GM18508 (cell line): Measurements from ENCODE around the gene DIS3L2.

Experiments used
- ATAC-seq: cut with Tn5 transposase; IDR thresholded peaks from one replicate; pipeline ENCODE4 v1.9.1; 2021; ENCODE audit warnings: moderate number of reproducible peaks; ENCODE audit not compliant: insufficient read depth, unreplicated experiment

DIS3L2 gene, protein sequence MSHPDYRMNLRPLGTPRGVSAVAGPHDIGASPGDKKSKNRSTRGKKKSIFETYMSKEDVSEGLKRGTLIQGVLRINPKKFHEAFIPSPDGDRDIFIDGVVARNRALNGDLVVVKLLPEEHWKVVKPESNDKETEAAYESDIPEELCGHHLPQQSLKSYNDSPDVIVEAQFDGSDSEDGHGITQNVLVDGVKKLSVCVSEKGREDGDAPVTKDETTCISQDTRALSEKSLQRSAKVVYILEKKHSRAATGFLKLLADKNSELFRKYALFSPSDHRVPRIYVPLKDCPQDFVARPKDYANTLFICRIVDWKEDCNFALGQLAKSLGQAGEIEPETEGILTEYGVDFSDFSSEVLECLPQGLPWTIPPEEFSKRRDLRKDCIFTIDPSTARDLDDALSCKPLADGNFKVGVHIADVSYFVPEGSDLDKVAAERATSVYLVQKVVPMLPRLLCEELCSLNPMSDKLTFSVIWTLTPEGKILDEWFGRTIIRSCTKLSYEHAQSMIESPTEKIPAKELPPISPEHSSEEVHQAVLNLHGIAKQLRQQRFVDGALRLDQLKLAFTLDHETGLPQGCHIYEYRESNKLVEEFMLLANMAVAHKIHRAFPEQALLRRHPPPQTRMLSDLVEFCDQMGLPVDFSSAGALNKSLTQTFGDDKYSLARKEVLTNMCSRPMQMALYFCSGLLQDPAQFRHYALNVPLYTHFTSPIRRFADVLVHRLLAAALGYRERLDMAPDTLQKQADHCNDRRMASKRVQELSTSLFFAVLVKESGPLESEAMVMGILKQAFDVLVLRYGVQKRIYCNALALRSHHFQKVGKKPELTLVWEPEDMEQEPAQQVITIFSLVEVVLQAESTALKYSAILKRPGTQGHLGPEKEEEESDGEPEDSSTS

DNA sequence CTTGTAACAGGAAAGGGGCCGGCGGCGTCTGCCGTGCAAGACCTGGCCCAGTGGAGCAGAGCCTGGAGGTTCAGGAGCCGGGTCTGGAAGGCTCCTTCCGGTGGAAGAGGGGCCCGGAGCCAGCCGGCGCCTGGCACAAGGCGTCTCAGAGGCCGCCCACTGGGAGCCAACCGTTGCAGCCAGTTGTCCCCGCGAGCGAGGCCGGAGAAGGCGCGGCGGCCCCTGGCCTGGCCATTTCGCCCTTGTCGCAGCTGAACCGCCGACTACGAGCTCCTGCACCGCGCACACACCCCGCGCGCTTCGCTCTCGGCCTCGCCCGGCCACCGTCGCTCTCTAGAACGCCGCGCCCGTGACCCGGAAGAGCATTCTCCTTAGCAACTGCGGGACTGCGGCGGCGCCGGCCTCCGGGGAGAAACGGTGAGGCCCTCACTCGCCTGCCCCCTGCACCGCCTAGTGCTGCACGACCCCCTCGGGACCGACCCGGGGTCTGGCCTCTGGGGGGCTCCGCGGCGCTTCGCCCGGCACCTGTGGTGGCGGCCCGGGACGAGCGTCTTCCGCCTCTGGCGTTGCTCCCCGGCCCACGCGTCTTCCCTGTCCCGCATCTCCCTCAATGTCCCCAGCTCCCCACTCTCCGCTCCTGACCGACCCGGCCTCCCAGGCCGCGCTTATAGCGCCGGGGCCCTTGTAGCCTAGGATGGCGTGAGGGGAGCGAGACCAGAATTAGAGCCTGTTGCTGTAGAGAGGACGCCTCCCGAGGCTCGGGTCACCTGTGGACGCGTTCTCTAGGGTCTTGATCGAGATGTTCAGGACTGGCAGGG, at the start of gene DIS3L2:
Gene DIS3L2 (plus strand): TSS at position 365 of the 818 bp plus-strand sequence. CDS start 53,215 bp downstream, outside the sequence.
- peak; percentile 59 for ATAC-seq

DNA sequence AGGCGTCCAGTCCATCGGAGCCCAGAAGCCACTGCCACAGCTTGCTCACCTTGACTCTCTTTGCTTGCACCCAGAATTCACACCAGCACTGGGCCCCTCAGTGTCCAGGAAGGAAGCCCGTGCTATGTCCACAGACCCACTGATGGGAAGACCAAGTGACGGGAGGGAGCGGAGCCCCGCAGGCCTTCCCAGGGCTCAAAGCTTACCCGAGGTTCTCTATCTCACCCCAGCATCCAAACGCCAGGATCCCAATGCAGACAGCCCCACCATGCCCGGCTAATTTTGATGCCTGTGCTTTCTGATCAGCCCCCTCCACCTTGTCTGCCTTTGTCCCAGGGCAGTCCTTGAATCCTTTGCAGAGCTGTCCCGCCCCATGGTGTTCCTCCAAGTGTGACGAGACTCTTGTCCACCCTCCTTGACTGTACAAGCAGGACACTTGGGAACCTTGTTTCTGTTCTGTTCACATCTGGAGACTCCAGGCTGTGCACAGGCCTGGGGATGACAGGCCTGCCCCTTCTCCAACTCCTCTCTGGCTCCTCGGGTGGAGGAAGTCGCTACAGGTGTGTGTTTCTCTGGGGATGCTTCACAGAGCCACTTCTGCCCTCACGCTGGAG, 47.3 kb upstream of the DIS3L2 start:
- ATAC-seq = no peak

DNA sequence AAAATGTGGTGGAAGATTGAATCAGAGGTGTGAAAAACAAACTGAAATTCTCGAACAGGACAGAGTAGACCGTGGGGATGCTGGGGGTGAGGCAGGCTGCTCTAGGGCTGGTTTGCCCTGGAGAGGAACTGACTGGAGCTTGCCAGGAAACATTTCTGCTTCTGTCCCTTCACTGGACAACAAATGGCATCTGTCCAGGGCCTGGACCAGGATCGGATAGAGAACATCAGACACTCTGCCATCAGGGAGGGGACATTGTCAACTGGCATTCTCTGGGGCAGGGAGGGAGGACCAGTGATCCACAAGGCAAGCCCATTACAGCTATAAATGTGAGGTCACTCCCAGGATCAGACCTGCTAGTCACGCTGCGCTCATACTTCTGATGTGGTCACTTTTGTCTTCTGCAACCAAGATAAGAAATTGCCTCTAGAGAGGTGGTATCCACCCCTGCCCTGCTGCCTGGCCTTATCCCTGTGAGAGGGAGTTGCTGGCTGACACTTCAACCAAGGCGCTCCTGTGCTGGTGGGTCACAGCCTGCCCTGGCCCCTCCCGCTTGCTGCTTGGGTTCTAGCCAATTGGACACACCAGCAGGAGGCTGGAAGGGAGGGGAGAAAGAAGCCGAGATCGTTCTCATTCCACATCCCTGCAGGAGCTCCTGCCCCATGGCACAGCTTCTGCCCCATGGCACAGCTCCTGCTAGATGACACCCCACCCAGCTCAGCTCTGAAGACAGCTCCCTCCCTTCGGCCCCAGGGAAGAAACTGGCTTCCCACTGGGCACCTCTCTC, 44.0 kb upstream of the DIS3L2 start:
- ATAC-seq = no peak

DNA sequence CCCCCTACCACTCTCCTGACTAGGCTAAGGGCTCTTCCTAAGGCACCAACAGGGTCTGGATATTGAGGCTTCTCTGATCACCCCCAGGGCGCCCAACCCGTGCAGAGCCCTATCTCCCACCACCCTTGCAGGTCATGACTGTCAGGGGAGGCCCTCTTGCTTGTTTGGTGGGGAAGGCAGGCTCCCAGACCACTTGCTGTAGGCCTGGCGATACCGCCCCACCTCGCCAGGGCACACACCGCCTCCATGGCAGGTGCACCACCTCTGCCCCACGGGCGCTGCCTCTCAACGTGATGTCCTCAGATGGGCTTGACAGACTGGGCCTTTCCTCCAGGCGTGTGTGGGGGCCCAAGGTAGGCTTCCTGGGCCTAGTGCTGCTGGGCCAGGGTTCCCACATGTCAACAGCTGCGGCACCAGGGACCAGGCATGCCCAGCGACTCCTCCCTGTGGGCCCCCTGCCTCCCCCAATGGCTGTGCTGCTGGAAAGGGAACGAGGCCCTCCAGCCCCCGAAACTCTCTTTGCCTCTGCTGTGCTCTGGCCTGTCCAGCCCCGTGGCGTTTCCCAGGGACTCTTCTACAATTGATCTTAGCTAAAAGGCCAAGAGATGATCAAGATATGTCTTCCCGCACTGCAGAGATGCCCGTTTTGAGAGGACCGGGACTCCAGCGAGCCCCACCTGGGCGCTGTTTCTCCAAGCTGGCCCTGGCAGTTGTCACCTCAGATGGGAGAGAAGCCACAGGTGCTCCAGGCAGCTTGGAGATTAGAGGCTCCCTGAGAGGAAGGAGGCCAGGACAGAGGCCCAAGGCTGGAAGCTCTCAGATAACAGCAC, 42.8 kb upstream of the DIS3L2 start:
- no peak for ATAC-seq

DNA sequence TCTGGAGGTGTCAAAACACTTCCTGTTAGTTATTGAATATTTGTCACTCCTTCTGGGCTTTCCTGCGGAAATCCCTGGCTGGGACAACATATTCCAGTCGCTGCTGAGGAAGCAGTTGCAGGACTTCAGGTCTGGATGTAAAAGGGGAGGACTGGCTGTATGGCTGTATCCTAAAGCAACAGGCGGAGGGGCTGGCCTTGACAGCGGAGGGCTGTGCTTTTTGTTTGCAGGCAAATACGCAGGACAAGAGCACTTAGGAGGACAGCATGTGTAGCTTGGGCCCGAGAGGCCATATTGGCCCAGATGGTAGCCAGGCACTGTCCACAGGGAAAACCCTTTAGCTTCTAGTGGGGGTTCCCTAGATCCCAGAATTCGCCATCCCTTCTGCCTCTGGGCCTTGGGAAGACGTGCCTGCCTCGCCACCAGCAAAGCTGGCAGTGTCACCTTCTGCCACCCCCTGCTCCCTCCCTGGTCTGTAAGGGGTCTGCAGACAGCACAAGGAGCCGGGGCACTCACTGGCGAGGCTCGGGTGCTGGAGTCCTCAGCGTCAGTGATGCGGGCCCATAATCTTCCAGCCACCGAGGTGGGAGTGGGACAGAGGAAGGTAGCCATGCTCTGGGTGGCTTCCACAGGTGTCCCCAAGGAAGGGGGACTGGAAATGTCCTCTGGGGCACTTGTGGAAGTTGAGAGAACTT, 42.0 kb upstream of the DIS3L2 start:
- no peak for ATAC-seq

DNA sequence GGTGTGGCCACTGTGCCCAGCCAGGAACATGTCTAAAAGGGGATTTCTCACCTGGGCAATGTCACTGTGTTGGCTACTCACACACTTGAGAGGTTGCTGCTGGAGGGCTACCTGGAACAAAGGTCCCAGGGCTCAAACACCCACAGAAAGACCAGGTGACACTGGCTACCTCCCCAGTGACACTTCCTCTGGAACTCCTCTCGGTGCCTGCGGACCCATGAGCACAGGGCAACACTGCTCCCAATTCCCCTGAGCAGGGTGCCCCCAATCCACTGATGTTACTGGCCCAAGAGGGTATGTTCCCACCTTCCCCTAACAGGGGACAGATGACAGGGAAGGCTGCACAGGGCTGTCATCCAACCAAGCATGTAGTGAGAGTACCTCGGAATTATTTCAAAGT, 41.1 kb upstream of the DIS3L2 start:
- ATAC-seq = no peak

DNA sequence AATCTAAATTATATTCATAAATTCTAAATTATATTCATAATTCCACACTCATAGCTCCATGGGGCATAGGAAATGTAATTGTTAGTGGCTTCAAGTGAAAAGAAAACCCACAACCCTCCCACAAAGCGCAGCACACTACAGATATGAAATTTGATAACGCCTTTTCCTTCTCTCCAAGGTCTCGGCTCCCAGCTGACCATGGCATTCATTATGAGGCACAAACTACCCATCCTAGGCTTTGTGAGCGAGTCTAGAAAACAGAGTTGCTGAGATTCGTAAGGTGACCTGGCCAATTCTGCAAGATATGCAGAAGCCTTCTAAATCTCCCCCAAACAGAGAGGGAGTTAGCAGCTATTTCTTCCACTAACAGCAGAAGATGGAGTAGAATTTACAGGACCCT, 40.7 kb upstream of the DIS3L2 start:
- no peak for ATAC-seq

DNA sequence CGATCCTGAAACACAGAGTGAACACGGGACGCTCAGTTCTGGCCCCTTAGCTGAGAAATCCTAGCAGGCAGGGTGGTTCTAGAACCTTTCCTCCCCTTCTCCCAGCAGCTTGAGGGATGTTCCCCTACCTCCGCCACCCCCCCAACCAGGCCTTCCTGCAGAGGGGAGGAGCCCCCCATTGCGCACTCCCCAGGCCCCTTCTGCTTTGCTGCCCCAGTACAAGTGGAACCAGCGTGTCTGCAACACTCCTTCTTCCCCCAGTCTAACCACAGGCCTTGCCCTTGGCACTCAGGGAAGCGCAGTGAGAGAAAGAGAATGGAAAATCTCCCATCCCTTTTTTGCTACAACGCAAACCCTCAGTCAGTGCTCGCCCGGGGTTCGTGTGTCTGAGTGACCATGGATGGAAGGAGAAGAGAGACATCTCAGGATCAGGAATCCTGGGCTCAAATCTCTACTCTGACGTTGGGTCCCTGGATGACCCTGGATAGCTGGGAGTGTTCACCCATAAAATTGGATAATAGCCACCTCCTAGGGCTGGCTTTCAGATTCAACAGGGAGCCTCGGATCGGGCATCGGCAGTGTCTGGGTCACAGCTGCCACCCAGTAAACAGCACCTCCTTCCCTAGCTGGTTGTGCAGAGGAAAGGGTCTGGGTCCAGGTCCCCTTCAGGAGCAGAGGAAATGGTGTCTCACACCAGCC, 39.1 kb upstream of the DIS3L2 start:
- ATAC-seq = no peak

DNA sequence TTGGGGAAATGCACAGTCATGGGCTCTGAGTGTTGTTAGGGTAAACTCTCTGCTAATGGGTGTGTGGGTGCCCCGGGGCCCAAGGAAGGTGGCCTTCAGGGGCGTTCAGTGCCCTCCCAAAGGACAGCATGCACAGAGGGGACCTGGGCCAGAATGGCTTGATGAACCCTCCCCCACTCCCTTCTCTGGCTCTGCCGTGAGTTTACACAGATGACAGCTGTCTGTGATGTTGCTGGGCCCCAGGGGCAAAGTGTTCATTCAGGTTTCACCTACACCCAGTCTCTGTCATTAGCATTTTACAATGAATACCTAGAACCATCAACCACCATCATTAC, 38.5 kb upstream of the DIS3L2 start:
- ATAC-seq = no peak

DNA sequence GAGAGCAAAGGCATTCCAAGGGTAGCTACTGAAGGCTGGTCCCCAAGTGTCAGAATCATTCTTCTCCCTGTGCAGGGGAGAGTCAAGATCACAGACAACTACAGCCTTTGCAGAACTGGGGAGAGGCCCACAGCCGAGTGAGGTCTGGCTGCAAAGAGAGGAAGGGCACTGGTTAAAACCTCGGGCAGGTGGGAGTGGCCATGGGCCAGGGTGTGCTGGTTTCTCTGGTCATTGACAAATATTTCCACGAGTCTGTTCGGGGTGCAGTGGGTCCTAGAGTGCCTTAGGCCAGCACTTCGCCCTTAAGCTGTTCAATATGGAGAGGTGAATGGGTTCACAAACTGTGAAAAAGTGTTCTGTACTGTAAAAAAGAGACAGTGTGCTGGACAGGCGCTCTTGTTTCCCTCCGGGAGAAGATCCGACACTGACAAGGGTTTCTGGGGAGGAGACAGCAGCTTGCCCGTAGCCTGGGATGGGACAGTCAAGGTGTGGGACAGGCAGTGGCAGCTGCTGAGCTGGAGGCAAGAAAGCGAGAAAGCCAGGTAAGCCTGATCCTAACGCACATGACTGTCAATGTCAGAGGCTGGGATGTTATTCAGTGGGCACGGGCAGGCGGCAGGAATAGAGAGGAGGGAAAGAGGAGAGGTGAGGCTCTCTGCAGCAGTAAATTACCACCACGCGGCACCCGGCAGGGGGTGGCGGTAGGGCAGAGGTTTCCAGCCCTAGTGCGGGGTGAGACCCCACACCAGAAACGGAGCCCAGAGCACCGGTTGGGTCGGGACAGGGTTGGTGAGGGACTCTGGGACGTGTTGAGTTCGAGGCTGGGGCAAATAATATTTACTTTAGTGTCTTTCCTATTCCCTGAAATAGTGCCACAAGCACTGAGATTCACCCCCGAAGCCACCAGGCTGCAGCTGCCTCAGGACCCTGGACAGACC, 37.3 kb upstream of the DIS3L2 start:
- ATAC-seq = no peak

DNA sequence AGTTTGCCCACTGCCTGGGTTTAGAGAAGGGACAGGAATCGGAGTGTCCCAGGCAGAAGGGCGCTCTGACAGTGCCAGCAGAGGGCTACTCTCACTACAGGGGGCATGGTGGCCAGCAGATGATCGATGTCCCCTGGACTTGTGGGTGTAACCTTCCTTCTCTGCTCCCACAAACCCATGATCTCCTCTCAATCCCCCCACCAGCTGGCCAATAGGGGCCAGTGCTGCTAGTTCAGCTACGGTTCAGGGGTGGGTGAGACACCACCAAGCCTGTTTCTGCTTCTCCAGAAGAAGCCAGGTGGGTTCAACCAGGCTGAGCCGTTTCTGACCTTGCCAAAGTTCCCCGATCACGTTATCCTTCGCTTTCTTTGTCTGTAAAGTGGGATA, 36.6 kb upstream of the DIS3L2 start:
- ATAC-seq = no peak

DNA sequence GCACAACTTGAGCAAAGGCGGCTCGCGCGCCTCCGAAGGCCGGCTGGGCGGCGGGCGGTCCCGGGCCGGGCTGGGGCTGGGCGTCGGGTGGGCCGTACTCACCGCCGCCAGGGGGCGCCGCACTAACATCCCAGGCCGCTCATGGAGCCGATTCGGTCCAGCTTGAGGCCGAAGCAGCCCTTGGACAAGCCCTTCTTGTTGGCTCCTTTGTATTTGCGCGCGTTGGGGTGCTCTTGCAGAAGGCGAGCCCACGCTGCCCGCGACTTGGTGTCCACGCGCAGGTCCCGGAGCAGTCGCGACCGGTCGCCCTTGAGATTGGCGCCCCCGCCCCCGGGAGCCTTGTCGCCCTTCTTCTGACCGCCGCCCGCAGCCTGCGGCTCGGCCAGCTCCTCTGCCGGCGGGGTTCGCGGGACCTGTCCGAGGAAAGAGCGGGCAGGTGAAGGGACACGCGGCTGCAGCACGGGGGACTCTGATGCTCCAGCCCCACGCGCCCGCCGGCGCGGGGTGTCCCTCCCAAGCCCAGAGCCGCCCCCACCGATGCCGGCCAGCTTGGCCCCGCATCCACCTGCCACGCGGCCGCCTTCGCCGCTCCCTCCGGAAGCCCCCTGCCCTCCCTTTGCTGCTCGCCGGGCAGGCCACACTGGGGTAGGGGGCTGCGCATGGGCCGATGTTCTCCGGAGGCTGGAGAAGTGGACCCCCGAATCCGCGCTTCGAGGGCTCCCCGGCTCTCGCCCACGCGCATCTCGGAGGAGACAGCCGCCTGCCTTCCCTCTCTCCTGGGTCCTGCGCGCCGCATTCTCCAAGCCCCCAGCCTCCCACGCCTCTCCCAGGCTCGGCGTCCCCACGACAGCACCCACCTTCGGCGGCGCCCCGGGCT, 36.0 kb upstream of the DIS3L2 start:
- ATAC-seq = no peak

DNA sequence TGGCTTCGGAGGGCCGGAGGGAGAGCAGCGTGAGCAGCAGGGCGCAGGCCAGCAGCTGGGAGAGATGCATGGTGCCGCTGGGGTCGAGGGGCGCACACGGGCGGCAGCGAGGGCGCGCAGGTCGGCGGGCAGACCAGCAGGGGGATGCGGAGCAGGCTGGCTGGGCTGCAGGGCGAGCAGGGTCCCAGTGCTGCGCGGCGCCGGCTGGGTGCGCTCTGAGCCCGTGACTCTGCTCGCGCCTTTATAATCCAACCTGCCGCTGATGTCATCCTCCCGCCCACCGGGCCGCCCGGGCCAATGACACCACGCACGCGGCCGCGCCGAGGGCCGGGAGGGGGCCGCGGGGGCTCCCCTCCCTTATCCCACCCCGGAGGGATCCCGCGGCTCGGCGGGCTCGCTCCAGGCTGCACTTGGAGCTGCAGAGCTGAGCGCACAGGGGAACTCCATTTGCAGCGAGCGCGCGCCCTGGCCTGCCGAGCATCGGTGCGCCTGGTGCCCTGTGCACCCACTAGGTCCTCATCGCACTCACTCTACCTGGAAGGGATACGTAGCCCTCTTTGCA, 35.3 kb upstream of the DIS3L2 start, which contains the start of gene NPPC:
Gene NPPC (minus strand): TSS at position 217 of the 562 bp plus-strand sequence. CDS start 147 bp downstream, at position 70.
- ATAC-seq = no peak

DNA sequence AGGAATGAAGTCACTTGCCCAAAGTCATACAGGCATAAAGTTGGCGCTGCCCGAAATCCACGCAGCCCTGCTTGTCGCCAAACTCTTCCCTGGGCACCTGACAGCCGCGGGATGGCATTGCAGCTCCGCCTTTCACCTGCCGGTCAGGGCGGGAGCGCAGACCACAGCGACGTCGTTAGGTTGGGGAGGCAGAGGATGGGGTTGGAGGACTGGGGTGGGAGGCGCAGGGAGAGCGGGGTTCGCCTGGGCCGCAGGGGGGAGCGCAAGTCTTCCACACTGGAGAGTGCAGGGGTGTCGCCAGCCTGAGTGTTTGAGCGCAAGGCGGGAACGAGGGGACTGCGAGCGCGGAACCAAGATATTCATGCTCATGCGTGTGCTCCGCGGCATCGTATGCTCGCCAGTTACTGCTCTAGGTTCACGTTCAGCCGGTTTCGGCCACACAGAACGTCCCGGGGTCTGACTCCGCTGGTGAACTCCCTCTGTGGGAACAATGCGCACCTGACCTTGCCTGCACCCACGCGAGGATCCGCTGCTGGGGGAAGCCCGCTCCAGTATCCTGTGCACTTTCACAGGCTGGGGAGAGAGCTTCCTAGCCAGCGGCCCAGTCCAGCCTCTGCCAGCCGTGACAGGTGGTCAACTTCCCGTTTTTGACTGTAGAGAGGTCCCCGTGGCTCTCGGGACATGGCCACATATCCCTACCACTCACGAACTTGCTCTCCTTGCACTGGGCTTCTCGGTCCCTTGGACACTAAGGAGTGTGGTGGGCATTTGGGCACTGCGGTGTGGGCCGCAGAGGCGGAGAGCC, 34.5 kb upstream of the DIS3L2 start:
- no peak for ATAC-seq
